ENCODE data around the gene BRAF. TPM values are rescaled to one million over a fixed set of nuclear protein-coding genes. Genes with fewer than 3 reads are reported as not detected.
"Not testable (repeated sequence)": the region's sequence is repeated elsewhere in the genome, so short reads cannot be mapped to it uniquely, and the experiment has no call there.

BRAF gene
- total and polyA plus RNA-seq, 2 donors from 2014 or later, result 8.0 to 43.9 TPM

GRCh38 chr7:140928491-140929309 lies 4.0 kb upstream of the BRAF start:
- FAIRE-seq, result no peak
- intact Hi-C loops (cut with DNase I), result no loop called here

GRCh38 chr7:140927945-140928344 lies 3.2 kb upstream of the BRAF start:
- H3K36me3 ChIP-seq (ENCODE audit: control insufficient read depth in 2 of 3, insufficient read depth in 3 of 3, low read length in 3 of 3); DNase-seq; H3K4me1 ChIP-seq (ENCODE audit: control insufficient read depth in 2 of 3, insufficient read depth in 2 of 3, low read depth in 1 of 3, low read length in 3 of 3); intact Hi-C loops (cut with DNase I); H3K27ac ChIP-seq (ENCODE audit: low read depth in 2 of 2, low read length in 2 of 2); H3K9ac ChIP-seq (ENCODE audit: low read length in 3 of 3); FAIRE-seq; H3K4me3 ChIP-seq (ENCODE audit: low read length in 3 of 3); H3K9me3 ChIP-seq (ENCODE audit: control insufficient read depth in 2 of 3, insufficient read depth in 1 of 3, low read length in 3 of 3); H3K27me3 ChIP-seq (ENCODE audit: control insufficient read depth, insufficient read depth, low read length): not testable (repeated sequence)

More at GRCh38 chr7:140928491-140929309, 4.0 kb upstream of the BRAF start:
- DNase-seq, result no peak
- Histone ChIP-seq H3K9ac (ENCODE audit: low read length in 3 of 3) (no peak overlapping the region), H3K4me3 (ENCODE audit: low read length in 3 of 3) (no peak overlapping the region), H3K36me3 (ENCODE audit: control insufficient read depth in 2 of 3, insufficient read depth in 3 of 3, low read length in 3 of 3) (no peaks in the 10 kb centered on the region), H3K9me3 (ENCODE audit: control insufficient read depth in 2 of 3, insufficient read depth in 1 of 3, low read length in 3 of 3) (no peaks in the 10 kb centered on the region), H3K27ac (ENCODE audit: low read depth in 2 of 2, low read length in 2 of 2) (no peak overlapping the region), H3K27me3 (ENCODE audit: control insufficient read depth, insufficient read depth, low read length) (no peaks in the 10 kb centered on the region), H3K4me1 (ENCODE audit: control insufficient read depth in 2 of 3, insufficient read depth in 2 of 3, low read depth in 1 of 3, low read length in 3 of 3) (peaks cover 0 to 5% (median 4%) of the 10 kb centered on the region in 3 donors)
- TF ChIP-seq CTCF (IDR thresholded peaks at IDR 0.05; ENCODE audit: borderline replicate concordance, extremely low read depth, insufficient read depth), result no peak

GRCh38 chr7:140927351-140927750 lies 2.6 kb upstream of the BRAF start:
- no peak overlapping the region for H3K4me3 ChIP-seq (ENCODE audit: low read length in 3 of 3)
- H3K4me1 ChIP-seq (ENCODE audit: control insufficient read depth in 2 of 3, insufficient read depth in 2 of 3, low read depth in 1 of 3, low read length in 3 of 3), result peaks cover 0 to 5% (median 4%) of the 10 kb centered on the region in 3 donors
- intact Hi-C loops (cut with DNase I), result no loop called here
- H3K9me3 ChIP-seq (ENCODE audit: control insufficient read depth in 2 of 3, insufficient read depth in 1 of 3, low read length in 3 of 3), result no peaks in the 10 kb centered on the region
- H3K36me3 ChIP-seq (ENCODE audit: control insufficient read depth in 2 of 3, insufficient read depth in 3 of 3, low read length in 3 of 3), result no peaks in the 10 kb centered on the region
- DNase-seq (no peak), FAIRE-seq (no peak)
- no peak overlapping the region for H3K27ac ChIP-seq (ENCODE audit: low read depth in 2 of 2, low read length in 2 of 2)
- no peak overlapping the region for H3K9ac ChIP-seq (ENCODE audit: low read length in 3 of 3)
- H3K27me3 ChIP-seq (ENCODE audit: control insufficient read depth, insufficient read depth, low read length), result no peaks in the 10 kb centered on the region
- TF ChIP-seq CTCF (IDR thresholded peaks at IDR 0.05; ENCODE audit: borderline replicate concordance, extremely low read depth, insufficient read depth), result no peak

- intact Hi-C loops (cut with DNase I), result no loop called here
- no peak for TF ChIP-seq CTCF (IDR thresholded peaks at IDR 0.05; ENCODE audit: borderline replicate concordance, extremely low read depth, insufficient read depth)
- H3K9ac ChIP-seq (ENCODE audit: low read length in 3 of 3), result no peak overlapping the region
- peaks cover 0 to 5% (median 4%) of the 10 kb centered on the region in 3 donors for H3K4me1 ChIP-seq (ENCODE audit: control insufficient read depth in 2 of 3, insufficient read depth in 2 of 3, low read depth in 1 of 3, low read length in 3 of 3)
- no peaks in the 10 kb centered on the region for H3K9me3 ChIP-seq (ENCODE audit: control insufficient read depth in 2 of 3, insufficient read depth in 1 of 3, low read length in 3 of 3)
- H3K27ac ChIP-seq (ENCODE audit: low read depth in 2 of 2, low read length in 2 of 2), result no peak overlapping the region
- no peak for DNase-seq
- no peaks in the 10 kb centered on the region for H3K27me3 ChIP-seq (ENCODE audit: control insufficient read depth, insufficient read depth, low read length)
- no peak for FAIRE-seq
- H3K36me3 ChIP-seq (ENCODE audit: control insufficient read depth in 2 of 3, insufficient read depth in 3 of 3, low read length in 3 of 3), result no peaks in the 10 kb centered on the region
- H3K4me3 ChIP-seq (ENCODE audit: low read length in 3 of 3), result no peak overlapping the region
Observed at GRCh38 chr7:140926021-140926817, 1.5 kb upstream of the BRAF start.
